Vagina (tissue), 2 donors: Measurements from ENCODE around the gene AUH.

Experiments used
- POLR2A ChIP-seq, 2 donors: fragments of 450-650 bp; IDR thresholded peaks; one replicate each; pipeline ENCODE4 v1.6.1; 2017; ENCODE audit warnings: antibody characterized with exemption in 2 of 2, mild to moderate bottlenecking in 2 of 2, moderate library complexity in 2 of 2
- POLR2AphosphoS5 ChIP-seq, 2 donors: sonication (generic); formaldehyde crosslinking; IDR thresholded peaks; one replicate each; pipeline ENCODE4 v1.9.0; 2017; ENCODE audit warnings: antibody characterized with exemption in 2 of 2, mild to moderate bottlenecking in 2 of 2, low read depth in 1 of 2; ENCODE audit not compliant: insufficient read depth in 1 of 2

DNA sequence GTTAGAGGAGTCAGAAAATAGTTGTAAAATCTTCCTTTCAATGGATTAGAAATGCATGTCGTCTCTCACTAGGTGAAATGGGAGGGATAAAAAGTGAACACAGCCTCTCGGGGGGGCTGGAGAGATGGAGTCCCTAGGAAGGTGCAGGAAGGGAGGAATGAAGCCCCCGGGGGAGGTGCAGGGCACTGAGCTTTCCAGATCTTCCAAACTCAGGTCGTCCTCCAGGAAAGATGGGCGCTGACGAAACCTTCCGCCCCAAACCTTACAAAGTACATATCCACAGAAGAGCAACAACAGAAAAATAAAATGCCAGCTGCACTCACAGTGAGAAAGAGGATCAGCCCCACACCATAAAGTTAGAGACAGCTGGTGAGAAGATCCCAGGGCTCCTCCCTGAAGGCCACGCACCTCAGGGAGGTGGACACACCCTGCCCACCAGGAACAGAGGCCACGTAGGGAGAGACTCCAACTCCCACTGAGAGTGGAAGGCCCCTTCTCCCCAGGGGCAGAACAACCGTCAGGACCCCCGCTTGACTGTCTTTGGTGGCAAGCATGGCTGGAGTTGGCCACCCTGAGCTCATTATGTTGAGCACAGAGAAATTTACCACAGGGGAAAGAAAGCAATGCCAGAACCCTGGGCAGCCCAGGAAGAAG is 174.3 kb downstream of the AUH start:
- no peak for TF ChIP-seq POLR2A (IDR thresholded peaks at IDR 0.05)
- no peak for TF ChIP-seq POLR2AphosphoS5 (IDR thresholded peaks at IDR 0.05; ENCODE audit: insufficient read depth in 1 of 2, low read depth in 1 of 2)
